GM13977 (cell line): ENCODE measurements around the gene IAH1.

Source experiments
- DNase-seq: peaks from one replicate; pipeline ENCODE4 v3.0.0; 2012; ENCODE audit warnings: low spot score
- CTCF ChIP-seq: IDR thresholded peaks from 2 replicates; pipeline ENCODE4 v1.5.1; 2012; ENCODE audit warnings: mild to moderate bottlenecking, control low read depth; ENCODE audit not compliant: insufficient read depth; ENCODE audit errors: extremely low read depth, missing control alignments
- in situ Hi-C: fragments of 300-500 bp; cut with MboI; formaldehyde crosslinking; loops from one replicate; pipeline ENCODE4 v1.12.0; 2022; ENCODE audit warnings: low sequenced_read_pairs, low pct_unique_long_range_greater_than_20kb, mixed read lengths, inconsistent platforms; ENCODE audit not compliant: unreplicated experiment

The IAH1 gene

GRCh38 chr2:9474361-9475057, at the start of gene IAH1:
Gene IAH1 (plus strand): TSS chr2:9474551. CDS start chr2:9474567, 16 bp downstream.
- in situ Hi-C loops: no loop called here
- DNase-seq: peak; percentile 91
- TF ChIP-seq CTCF: no peak

GRCh38 chr2:9428965-9429577, 45.3 kb upstream of the IAH1 start:
- TF ChIP-seq CTCF: no peak
- in situ Hi-C loops: no loop called here
- DNase-seq: no peak

GRCh38 chr2:9430316-9431293, 43.7 kb upstream of the IAH1 start:
- DNase-seq: no peak
- in situ Hi-C loops: no loop called here
- TF ChIP-seq CTCF: no peak

- DNase-seq: no peak
- TF ChIP-seq CTCF: no peak
- in situ Hi-C loops: no loop called here
Measured at GRCh38 chr2:9434489-9434888, 39.9 kb upstream of the IAH1 start.

GRCh38 chr2:9439536-9439935, 34.8 kb upstream of the IAH1 start:
- TF ChIP-seq CTCF: no peak
- in situ Hi-C loops: no loop called here
- no peak for DNase-seq

- DNase-seq: no peak
- TF ChIP-seq CTCF: no peak
- in situ Hi-C loops: no loop called here
Measured at GRCh38 chr2:9440058-9440727, 34.2 kb upstream of the IAH1 start.
